ENCODE data around the gene MCHR1. TPM values are rescaled to one million over a fixed set of nuclear protein-coding genes. Genes with fewer than 3 reads are reported as not detected.
A peak's percentile ranks its signal among the peaks of the same experiment; 100 is the strongest.
"Not testable (repeated sequence)": the region's sequence is repeated elsewhere in the genome, so short reads cannot be mapped to it uniquely, and the experiment has no call there.

The MCHR1 gene
- total RNA-seq, 1 donor = not detected

DNA sequence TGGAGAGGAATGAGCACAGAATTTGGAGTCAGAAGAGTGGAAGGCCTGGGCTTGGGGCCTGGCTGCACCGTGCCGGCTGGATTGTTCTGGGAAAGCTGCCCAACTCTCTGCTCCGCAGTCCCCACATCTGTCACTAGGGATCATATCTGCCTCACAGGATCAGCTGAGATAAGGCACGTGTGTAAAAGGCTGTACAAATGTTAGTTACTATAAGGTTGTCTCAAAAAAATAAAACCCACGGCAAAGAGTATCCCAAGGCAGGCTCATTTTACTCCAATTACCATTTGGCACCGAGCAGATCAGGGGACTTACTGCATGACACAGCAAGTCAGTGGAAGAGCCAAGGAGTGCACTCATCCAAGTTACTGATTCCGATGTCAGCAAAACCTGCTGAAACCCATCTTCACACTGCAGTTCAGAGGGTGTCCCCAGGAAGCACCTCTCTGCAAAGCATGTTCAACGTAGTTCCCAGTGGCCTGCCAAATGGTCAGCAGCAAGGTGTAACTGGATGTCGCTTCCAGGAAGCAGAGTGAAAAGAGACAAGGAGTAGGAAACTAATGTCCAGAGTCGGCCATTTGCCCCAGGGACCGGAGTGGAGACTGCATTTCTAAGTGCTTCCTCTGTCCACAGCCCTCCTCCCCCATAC lies 24.6 kb upstream of the MCHR1 start:
- peak in 1 of 3 donors; percentile 46 for DNase-seq (ENCODE audit: low read depth in 2 of 3, low spot score in 2 of 3)

DNA sequence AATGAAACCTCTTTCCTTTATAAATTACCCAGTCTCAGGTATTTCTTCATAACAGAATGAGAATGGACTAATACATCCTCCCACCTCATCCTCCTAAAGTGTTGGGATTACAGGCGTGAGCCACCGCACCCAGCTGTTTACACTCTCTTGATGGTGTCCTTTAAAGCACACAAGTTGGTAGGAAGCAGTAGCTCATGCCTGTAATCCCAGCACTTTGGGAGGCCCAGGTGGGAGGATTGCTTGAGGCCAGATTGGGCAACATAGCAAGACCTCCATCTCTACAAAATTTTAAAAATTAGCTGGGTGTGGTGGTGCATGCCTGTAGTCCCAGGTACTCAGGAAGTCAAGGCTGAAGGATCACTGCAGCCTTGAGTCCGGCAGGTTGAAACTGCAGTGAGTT lies 23.3 kb upstream of the MCHR1 start:
- not testable (repeated sequence) for DNase-seq (ENCODE audit: low read depth in 2 of 3, low spot score in 2 of 3)

DNA sequence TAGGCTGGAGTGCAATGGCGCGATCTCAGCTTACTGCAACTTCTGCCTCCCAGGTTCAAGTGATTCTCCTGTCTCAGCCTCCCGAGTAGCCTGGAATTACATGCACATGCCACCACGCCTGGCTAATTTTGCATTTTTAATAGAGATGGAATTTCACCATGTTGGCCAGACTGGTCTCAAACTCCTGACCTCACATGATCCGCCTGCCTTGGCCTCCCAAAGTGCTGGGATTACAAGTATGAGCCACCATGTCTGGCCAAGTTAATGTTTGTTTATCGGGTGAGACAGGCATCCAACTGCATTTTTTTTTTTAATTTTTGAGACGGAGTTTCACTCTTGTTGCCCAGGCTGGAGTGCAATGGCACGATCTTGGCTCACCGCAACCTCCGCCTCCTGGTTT lies 22.6 kb upstream of the MCHR1 start:
- not testable (repeated sequence) for DNase-seq (ENCODE audit: low read depth in 2 of 3, low spot score in 2 of 3)

DNA sequence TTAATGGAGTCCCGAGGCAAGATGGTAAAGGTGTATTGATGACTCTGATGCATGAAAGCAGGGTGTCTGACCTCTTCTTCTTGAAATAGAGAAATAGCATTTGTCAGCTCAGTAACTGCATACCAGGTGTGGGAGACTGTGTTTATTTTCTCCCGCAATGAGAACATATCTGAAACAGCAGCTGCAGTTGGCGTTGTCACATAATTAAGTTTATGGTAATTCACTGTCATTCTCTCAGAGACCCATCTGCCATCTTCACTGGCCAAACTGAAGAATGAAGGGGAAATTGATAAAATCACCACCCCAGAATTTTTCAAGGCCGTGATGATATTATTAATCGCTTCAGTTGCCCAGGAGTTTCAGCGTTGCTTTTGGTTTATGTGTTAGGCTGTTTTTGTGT lies 20.1 kb upstream of the MCHR1 start:
- no peak for DNase-seq (ENCODE audit: low read depth in 2 of 3, low spot score in 2 of 3)

DNA sequence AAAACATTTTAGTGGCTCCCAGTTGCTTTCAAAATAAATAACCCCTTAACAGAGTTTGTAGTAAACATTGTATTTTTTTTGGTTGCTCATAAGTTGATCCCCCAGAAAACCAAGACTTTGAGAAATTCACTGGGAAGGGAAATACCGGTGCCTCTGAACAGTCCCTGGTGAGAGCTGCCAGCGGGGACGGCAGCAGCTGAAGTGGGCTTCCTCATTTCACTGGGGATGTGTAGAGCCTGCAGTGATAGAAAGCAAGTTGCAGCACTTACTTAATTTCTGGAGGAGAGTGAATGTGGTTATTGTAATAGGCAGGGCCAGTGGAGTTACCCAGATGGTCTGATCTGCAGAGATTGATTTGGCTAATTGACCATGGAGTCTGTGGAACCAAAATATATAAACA lies 18.6 kb upstream of the MCHR1 start:
- peak in 1 of 3 donors; percentile 16 for DNase-seq (ENCODE audit: low read depth in 2 of 3, low spot score in 2 of 3)

DNA sequence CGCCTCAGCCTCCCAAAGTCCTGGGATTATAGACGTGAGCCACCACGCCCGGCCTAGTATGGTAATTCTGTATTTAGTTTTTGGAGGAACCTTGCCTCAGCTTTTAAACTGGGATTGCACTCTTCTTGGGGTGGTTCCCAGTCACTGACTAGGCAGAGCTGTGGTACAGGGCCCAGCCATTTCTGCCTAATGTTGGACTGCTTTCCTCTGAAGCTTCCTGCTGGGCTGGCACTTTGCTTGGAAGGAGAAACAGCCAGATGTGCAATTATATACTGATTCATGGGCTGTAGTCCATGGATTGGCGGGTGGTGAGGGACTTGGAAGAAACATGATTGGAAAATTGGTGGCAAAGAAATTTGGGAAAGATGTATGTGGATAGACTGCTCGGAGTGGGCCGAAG lies 17.6 kb upstream of the MCHR1 start:
- DNase-seq (ENCODE audit: low read depth in 2 of 3, low spot score in 2 of 3) = no peak

DNA sequence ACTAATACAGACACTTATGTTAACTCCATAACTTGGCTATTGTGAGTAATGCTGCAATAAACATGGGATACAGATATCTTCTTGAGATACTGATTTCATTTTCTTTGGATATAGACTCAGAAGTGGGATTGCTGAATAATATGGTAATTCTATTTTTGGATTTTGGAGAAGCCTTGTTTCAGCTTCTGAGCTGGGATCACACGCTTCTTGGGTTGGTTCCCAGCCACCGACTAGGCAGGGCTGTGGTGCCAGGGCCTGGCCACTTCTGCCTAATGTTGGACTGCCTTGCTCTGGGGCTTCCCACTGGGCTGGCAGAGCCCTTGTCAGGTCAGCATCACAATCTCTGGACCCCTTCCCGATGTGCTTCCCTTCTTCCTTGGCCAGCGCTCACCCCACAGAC lies 14.0 kb upstream of the MCHR1 start:
- no peak for DNase-seq (ENCODE audit: low read depth in 2 of 3, low spot score in 2 of 3)

DNA sequence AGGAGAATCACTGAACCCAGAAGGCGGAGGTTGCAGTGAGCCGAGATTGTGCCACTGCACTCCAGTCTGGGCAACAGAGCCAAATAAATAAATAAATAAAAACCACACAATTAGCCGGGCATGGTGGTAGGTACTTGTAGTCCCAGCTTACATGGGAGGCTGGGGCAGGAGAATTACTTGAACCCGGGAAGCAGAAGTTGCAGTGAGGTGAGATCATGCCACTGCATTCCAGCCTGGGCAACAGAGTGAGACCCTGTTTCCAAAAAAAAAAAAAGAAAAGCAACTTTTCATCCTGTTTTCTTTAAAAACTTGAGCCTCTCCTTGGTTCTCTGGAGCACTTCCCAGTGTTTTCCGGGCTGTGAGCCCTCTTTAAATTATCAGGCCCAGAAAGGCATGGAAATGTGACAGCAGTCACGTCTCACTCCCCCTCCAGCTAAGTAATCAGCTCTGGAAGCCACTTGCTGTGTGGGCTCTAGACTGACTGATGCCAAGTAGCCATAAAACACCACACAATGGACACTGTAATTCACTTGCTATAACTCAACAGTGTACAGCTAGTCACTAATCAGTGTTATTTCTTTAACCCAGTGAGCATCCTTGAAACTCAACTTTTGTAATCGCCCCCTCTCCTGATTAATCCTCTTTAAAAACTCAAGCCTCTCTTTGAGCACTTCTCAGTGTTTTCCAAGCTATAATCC lies 13.0 kb upstream of the MCHR1 start:
- DNase-seq (ENCODE audit: low read depth in 2 of 3, low spot score in 2 of 3) = no peak

DNA sequence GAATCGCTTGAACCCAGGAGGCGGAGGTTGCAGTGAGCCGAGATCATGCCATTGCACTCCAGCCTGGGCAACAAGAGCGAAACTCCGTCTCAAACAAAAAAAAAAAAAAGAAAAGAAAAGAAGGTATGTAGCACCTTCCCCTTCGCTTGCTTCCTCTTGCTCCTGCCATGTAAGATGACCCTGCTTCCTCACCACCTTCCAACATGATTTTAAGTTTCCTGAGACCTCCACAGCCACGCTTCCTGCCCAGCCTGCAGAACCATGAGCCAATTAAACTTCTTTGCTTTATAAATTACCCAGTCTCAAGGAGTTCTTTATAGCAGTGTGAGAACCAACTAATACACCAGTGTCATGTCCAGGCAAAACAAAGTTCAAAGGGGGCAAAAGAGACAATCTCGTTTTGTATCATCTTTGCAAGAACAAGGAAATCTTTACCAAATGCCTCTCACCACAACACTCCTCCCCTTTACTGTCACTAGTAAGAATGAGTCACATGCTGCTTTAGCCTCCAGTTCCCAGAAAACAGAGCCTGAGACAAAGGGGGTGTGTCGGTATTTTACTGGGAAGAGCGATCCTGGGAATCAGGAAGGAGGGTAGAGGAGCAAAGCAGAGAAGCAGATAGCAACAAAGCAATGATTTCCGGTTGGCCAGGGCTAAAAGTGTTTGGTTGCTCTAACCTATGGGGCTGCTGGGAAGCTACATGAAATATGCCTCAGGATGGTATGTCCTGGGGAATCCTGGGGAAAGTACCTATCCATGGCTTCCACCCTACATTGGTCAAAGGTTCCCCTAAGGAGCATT lies 10.5 kb upstream of the MCHR1 start:
- DNase-seq (ENCODE audit: low read depth in 2 of 3, low spot score in 2 of 3) = no peak

DNA sequence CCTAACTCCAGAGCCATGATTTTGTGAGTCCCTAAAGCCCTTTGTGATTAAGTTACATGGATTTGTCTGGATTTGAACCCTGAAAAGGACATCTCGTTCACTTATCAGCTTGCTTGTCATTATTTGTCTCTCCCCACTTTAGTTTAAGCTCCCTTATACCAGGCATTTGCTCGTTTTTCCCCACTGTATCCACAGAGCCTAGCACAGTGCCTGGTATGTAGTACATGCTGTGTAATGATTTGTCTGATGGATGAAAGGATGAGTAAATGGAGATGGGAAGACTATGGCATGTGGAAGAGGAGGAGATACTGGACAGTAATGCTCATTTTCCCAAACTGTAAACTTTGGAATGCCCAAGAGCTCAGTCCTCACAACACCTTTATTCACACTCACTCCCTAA lies 9.2 kb upstream of the MCHR1 start:
- no peak for DNase-seq (ENCODE audit: low read depth in 2 of 3, low spot score in 2 of 3)

DNA sequence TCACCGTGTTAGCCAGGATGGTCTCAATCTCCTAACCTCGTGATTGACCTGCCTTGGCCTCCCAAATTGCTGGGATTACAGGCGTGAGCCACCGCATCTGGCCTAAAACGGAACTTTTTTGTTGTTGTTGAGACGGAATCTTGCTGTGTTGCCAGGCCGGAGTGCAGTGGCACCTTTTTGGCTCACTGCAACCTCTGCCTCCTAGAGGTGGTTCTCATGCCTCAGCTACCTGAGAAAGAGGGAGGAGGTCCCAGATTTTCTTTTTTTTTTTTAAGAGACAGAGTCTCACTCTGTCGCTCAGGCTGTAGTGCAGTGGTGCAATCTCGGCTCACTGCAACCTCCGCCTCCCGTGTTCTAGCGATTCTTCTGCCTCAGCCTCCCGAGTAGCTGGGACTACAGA lies 7.9 kb upstream of the MCHR1 start:
- DNase-seq (ENCODE audit: low read depth in 2 of 3, low spot score in 2 of 3) = no peak

DNA sequence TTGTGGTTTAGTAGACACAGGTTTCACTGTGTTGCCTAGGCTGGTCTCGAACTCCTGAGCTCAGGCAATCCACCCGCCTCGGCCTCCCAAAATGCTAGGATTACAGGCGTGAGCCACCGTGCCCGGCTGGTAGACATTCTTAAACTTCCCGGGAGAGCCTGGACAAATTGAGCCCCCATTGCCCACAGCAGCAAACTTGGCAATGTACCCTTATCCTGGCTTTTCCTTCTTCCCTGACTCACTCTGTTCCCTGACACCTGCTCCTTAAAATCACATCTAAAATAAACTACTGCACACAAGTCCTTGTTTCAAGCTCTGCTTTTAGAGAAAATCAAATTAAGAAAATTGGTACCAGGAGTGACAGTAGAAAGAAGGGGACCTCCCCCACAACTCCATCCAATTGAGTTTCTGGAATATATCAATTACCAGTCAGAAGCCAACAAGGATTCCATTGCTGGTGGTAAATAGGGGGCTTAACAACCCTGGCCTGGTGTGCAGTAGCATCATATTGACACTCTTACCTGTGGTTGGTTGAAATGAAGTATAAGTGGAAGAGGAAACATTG lies 7.4 kb upstream of the MCHR1 start:
- DNase-seq (ENCODE audit: low read depth in 2 of 3, low spot score in 2 of 3) = no peak

DNA sequence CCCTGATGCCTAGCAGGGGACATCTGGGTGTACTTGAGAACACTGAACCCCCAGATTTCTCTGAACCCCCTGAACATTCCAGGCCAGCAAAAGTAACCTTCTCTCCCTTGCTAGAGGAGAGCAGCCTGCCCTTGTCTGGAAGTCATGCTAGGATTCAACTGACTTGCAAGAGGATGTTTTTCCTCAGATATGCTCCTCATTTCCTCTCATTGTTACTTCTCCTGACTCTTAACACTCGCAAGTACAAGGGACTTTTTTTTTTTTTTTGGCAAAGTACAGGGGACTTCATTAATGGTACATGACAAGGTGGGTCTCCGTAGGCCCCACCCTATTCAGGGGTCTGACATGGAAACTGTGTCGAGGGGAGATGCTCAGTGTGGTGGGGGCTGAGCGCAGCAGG lies 6.3 kb upstream of the MCHR1 start:
- DNase-seq (ENCODE audit: low read depth in 2 of 3, low spot score in 2 of 3) = no peak

DNA sequence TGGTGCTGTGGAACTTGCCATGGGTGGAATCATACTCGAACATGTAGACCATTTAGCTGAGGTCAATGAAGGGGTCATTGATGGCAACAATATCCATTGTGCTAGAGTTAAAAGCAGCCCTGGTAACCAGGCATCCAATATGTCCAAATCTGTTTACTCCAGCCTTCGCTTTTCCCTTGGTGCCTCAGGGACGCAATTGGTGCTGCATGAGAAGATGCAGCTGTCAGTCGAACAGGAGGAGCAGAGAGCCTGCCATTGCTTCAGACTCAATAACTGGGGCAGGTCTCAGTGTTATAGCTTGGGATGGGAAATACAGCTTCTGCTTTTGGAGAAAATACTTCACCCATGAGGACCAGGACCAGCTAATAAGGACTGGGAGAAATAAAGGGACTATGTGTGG lies 5.0 kb upstream of the MCHR1 start:
- DNase-seq (ENCODE audit: low read depth in 2 of 3, low spot score in 2 of 3) = no peak

DNA sequence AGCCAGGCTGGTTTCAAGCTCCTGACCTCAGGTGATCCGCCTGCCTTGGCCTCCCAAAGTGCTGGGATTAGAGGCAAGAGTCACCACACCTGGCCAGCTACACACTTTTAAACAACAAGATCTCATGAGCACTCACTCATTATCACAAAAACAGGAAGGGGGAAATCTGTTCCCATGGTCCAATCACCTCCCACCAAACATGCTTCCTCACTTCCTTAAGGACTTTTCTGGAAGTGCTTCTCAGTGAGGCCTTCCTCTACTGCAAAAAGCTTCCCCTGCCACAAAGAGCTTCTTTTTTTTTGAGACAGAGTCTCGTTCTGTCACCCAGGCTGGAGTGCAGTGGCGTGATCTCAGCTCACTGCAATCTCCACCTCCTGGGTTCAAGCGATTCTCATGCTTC lies 3.1 kb upstream of the MCHR1 start:
- DNase-seq (ENCODE audit: low read depth in 2 of 3, low spot score in 2 of 3) = not testable (repeated sequence)

DNA sequence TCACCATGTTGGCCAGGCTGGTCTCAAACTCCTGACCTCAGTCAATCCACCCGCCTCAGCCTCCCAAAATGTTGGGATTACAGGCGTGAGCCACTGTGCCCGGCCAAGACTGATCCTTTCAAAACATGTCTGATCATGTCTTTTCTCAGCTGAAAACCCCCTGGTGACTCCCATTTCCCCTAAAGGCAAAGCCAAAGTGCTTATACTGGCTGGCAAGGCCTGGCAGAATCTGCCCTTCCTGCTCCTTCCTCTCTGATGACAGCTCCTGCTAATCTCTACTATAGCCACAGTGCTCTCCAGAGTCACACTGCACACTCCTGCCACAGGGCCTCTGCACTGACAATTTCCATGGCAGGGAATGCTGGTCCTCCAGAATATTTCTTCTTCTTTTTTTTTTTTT lies 2.6 kb upstream of the MCHR1 start:
- DNase-seq (ENCODE audit: low read depth in 2 of 3, low spot score in 2 of 3) = no peak

DNA sequence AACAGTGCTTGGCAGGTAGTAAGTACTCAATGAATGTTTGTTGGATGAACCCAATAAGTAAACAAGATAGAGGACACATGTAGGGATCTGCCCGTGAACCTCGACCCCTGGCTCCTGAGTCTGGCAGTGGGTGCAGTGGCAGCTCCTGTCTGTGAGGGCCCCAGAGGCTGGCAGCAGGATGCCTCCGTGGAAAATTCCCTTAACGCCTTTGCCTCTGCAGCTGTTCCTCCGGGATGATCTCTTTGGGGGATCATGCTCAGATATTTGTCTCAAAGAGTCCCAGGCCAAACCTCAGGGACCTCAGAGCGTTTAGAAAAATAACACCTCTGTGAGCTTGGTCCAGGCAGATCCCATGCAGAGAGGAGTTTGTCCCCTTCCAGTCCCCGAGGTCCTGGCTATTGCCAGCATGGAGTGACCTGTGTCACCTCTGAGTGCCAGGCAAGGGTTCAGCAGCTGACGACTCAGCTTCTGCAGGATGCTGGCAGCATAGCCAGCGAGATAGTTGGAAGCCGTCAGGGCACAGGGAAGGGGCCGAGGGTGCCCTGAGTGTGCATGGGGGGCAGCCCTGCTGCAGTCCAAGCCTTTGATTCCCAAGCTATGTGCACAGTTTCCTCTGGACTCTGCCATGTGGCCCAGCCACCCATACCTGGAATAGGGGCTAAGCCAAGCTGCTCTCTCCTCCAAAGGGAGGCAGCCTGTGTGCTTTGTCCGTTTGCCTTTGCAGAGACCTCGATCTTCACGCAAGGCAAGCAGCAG lies 613 bp upstream of the MCHR1 start:
- DNase-seq (ENCODE audit: low read depth in 2 of 3, low spot score in 2 of 3) = no peak

DNA sequence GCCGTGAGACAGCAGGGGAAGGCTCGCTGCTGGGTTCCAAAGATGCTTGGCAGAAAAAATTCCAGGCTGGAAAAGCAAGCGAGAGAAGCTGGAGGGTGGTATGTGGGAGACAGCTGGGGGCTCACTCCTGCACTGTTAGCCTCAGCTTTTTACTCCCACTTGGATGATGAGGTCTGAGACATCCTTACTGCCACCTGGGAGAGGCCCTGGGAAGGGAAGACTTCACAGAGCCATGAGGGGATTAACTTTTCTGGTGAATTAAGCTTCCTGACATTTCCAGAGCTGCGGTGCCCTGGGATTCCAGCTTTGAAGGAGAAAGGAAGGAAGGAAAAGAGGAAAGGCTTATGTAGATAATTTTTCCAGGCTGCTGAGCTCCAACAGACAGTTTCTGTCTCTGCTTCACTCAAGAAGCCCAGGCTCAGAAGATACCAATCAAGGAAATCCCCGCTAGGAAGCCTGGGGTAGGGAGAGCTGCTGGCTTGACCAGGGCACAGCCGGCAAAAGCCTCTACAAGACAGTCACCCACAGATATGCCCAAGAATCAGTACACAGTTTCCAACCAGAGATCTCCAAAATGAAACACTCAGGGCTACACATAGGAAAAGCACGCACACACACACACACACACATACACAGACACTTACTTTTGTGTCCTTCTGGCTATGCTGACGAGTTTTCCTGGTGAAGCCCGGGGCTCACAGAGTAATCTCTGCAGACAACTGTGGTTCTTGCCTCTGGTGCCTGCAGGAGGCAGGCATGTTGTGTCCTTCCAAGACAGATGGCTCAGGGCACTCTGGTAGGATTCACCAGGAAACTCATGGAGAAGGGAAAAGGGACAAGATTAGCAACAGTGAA lies 907 bp downstream of the MCHR1 start:
- DNase-seq (ENCODE audit: low read depth in 2 of 3, low spot score in 2 of 3) = no peak

DNA sequence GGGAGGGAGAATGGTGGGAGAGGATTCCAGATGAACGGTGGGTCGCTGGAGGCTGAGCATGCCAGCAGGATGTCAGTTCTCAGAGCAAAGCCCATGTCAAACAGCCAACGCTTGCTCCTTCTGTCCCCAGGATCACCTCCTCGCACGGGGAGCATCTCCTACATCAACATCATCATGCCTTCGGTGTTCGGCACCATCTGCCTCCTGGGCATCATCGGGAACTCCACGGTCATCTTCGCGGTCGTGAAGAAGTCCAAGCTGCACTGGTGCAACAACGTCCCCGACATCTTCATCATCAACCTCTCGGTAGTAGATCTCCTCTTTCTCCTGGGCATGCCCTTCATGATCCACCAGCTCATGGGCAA lies 1.5 kb downstream of the MCHR1 start:
- no peak for DNase-seq (ENCODE audit: low read depth in 2 of 3, low spot score in 2 of 3)

DNA sequence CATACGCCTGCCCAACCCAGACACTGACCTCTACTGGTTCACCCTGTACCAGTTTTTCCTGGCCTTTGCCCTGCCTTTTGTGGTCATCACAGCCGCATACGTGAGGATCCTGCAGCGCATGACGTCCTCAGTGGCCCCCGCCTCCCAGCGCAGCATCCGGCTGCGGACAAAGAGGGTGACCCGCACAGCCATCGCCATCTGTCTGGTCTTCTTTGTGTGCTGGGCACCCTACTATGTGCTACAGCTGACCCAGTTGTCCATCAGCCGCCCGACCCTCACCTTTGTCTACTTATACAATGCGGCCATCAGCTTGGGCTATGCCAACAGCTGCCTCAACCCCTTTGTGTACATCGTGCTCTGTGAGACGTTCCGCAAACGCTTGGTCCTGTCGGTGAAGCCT lies 2.2 kb downstream of the MCHR1 start:
- DNase-seq (ENCODE audit: low read depth in 2 of 3, low spot score in 2 of 3) = no peak

Data from hematopoietic multipotent progenitor cell (in vitro differentiated cells).